ENCODE results near the gene PTPRM. TPM values are rescaled to one million over a fixed set of nuclear protein-coding genes. Genes with fewer than 3 reads are reported as not detected.

Gene PTPRM
- total RNA-seq, 4 donors from 2014 or later: 22.5 to 92.5 (median 39.2) TPM

GRCh38 chr18:8063733-8064132, 496.6 kb downstream of the PTPRM start:
- no peak overlapping the region for H3K4me3 ChIP-seq
- TF ChIP-seq POLR2A (IDR thresholded peaks at IDR 0.05) (no peak), POLR2AphosphoS5 (IDR thresholded peaks at IDR 0.05) (no peak), CTCF (IDR thresholded peaks at IDR 0.05) (no peak), EP300 (IDR thresholded peaks at IDR 0.05; ENCODE audit: low read depth) (no peak)
- H3K9me3 ChIP-seq: no peaks in the 10 kb centered on the region
- H3K27me3 ChIP-seq: no peaks in the 10 kb centered on the region
- no peak for DNase-seq
- H3K36me3 ChIP-seq: no peaks in the 10 kb centered on the region
- intact Hi-C loops (cut with DNase I; ENCODE audit: low total_unique reads): no loop called here
- no peak overlapping the region for H3K27ac ChIP-seq
- H3K4me1 ChIP-seq: no peaks in the 10 kb centered on the region
- in situ Hi-C loops (cut with MboI; ENCODE audit: low pct_ligation_motif_present in 1 of 4, low pct_unique_long_range_greater_than_20kb in 1 of 4, low sequenced_read_pairs in 3 of 4): no loop called here

- DNase-seq: no peak
- intact Hi-C loops (cut with DNase I; ENCODE audit: low total_unique reads): no loop called here
- no peaks in the 10 kb centered on the region for H3K27me3 ChIP-seq
- H3K27ac ChIP-seq: no peak overlapping the region
- H3K36me3 ChIP-seq: no peaks in the 10 kb centered on the region
- 85% methylated on average over 4 of the region's 4 CpGs; no CpG with 5 or more reads in 1 of the 2 donors for WGBS, 2 donors (ENCODE audit: low coverage in 1 of 2)
- TF ChIP-seq POLR2A (IDR thresholded peaks at IDR 0.05) (no peak), CTCF (IDR thresholded peaks at IDR 0.05) (no peak), EP300 (IDR thresholded peaks at IDR 0.05; ENCODE audit: low read depth) (no peak), POLR2AphosphoS5 (IDR thresholded peaks at IDR 0.05) (no peak)
- no peaks in the 10 kb centered on the region for H3K9me3 ChIP-seq
- in situ Hi-C loops (cut with MboI; ENCODE audit: low pct_ligation_motif_present in 1 of 4, low pct_unique_long_range_greater_than_20kb in 1 of 4, low sequenced_read_pairs in 3 of 4): no loop called here
- no peak overlapping the region for H3K4me3 ChIP-seq
- no peaks in the 10 kb centered on the region for H3K4me1 ChIP-seq
Observed at GRCh38 chr18:8065284-8065683, 498.2 kb downstream of the PTPRM start.

- Histone ChIP-seq H3K27ac (no peak overlapping the region), H3K9me3 (no peaks in the 10 kb centered on the region), H3K27me3 (no peaks in the 10 kb centered on the region), H3K4me1 (no peaks in the 10 kb centered on the region), H3K36me3 (no peaks in the 10 kb centered on the region), H3K4me3 (no peak overlapping the region)
- in situ Hi-C loops (cut with MboI; ENCODE audit: low pct_ligation_motif_present in 1 of 4, low pct_unique_long_range_greater_than_20kb in 1 of 4, low sequenced_read_pairs in 3 of 4): no loop called here
- 91 to 100% methylated on average over 1 of the region's 1 CpG for WGBS, 2 donors (ENCODE audit: low coverage in 1 of 2)
- intact Hi-C loops (cut with DNase I; ENCODE audit: low total_unique reads): no loop called here
- DNase-seq: no peak
- TF ChIP-seq CTCF (IDR thresholded peaks at IDR 0.05): no peak
- TF ChIP-seq POLR2A (IDR thresholded peaks at IDR 0.05): no peak
- no peak for TF ChIP-seq EP300 (IDR thresholded peaks at IDR 0.05; ENCODE audit: low read depth)
- no peak for TF ChIP-seq POLR2AphosphoS5 (IDR thresholded peaks at IDR 0.05)
Observed at GRCh38 chr18:8065773-8066172, 498.7 kb downstream of the PTPRM start.

- intact Hi-C loops (cut with DNase I; ENCODE audit: low total_unique reads) (no loop called here), in situ Hi-C loops (cut with MboI; ENCODE audit: low pct_ligation_motif_present in 1 of 4, low pct_unique_long_range_greater_than_20kb in 1 of 4, low sequenced_read_pairs in 3 of 4) (no loop called here)
- DNase-seq: no peak
- TF ChIP-seq POLR2A (IDR thresholded peaks at IDR 0.05) (no peak), EP300 (IDR thresholded peaks at IDR 0.05; ENCODE audit: low read depth) (no peak), POLR2AphosphoS5 (IDR thresholded peaks at IDR 0.05) (no peak), CTCF (IDR thresholded peaks at IDR 0.05) (no peak)
- H3K9me3 ChIP-seq: no peaks in the 10 kb centered on the region
- H3K27ac ChIP-seq: no peak overlapping the region
- no peaks in the 10 kb centered on the region for H3K27me3 ChIP-seq
- no peak overlapping the region for H3K4me3 ChIP-seq
- H3K36me3 ChIP-seq: no peaks in the 10 kb centered on the region
- no peaks in the 10 kb centered on the region for H3K4me1 ChIP-seq
- WGBS, 2 donors (ENCODE audit: low coverage in 1 of 2): 89% methylated on average over 4 to 8 of the region's 8 CpGs
Observed at GRCh38 chr18:8069708-8070107, 502.6 kb downstream of the PTPRM start.
